DND-41 (cell line): ENCODE results near the gene NTN4.
"Not testable (repeated sequence)": the region's sequence is repeated elsewhere in the genome, so short reads cannot be mapped to it uniquely, and the experiment has no call there.

ENCODE experiments used
- ATAC-seq: fragments of 200-7000 bp; cut with Tn5 transposase; 3 replicates; pipeline ENCODE4 v1.9.1; 2021; ENCODE audit warnings: low read depth; ENCODE audit not compliant: insufficient read depth
- DNase-seq: peaks from one replicate; pipeline ENCODE4 v3.0.0-alpha.2; 2020
- H2AFZ ChIP-seq: 2 replicates; pipeline ENCODE4 v1.6.0; 2012; ENCODE audit warnings: low read depth, low read length
- H3K27ac ChIP-seq: 2 replicates; pipeline ENCODE4 v1.5.1; 2012; ENCODE audit warnings: low read length, inconsistent platforms
- H3K27me3 ChIP-seq: fragments of 200-600 bp; sonication (generic); 2 replicates; pipeline ENCODE4 v1.6.0; 2012; ENCODE audit warnings: low read length, mild to moderate bottlenecking, inconsistent platforms; ENCODE audit not compliant: insufficient read depth, poor library complexity
- H3K36me3 ChIP-seq: 2 replicates; pipeline ENCODE4 v1.5.1; 2012; ENCODE audit warnings: low read length, inconsistent platforms; ENCODE audit not compliant: insufficient read depth
- H3K4me1 ChIP-seq: 2 replicates; pipeline ENCODE4 v1.5.1; 2012; ENCODE audit warnings: mild to moderate bottlenecking, low read length; ENCODE audit not compliant: insufficient read depth
- H3K4me2 ChIP-seq: 2 replicates; pipeline ENCODE4 v1.6.0; 2012; ENCODE audit warnings: mild to moderate bottlenecking, moderate library complexity, low read length, inconsistent platforms; ENCODE audit not compliant: insufficient read depth
- H3K4me3 ChIP-seq, 2 experiments: fragments of 200-600 bp in 1 of 2; shearing (Covaris generic) in 1 of 2; 2 replicates each; pipeline ENCODE4 v1.5.1; 2012 to 2016; ENCODE audit warnings: inconsistent platforms in 2 of 2, low read length in 2 of 2, mild to moderate bottlenecking in 2 of 2, low read depth in 1 of 2, moderate library complexity in 1 of 2
- H3K79me2 ChIP-seq: 2 replicates; pipeline ENCODE4 v1.6.0; 2012; ENCODE audit warnings: low read length, inconsistent platforms; ENCODE audit not compliant: insufficient read depth
- H3K9ac ChIP-seq: 2 replicates; pipeline ENCODE4 v1.6.0; 2012; ENCODE audit warnings: low read depth, mild to moderate bottlenecking, inconsistent platforms, low read length, moderate library complexity
- H3K9me3 ChIP-seq: 2 replicates; pipeline ENCODE4 v1.5.1; 2012; ENCODE audit warnings: low read length, moderate library complexity, mild to moderate bottlenecking, inconsistent platforms; ENCODE audit not compliant: insufficient read depth, severe bottlenecking
- H4K20me1 ChIP-seq: 2 replicates; pipeline ENCODE4 v1.6.0; 2012; ENCODE audit warnings: low read length; ENCODE audit not compliant: insufficient read depth
- EZH2 ChIP-seq: IDR thresholded peaks from 3 replicates; pipeline ENCODE4 v1.6.1; 2012; ENCODE audit warnings: borderline replicate concordance, low read depth, mild to moderate bottlenecking, moderate library complexity, low read length, inconsistent platforms; ENCODE audit not compliant: severe bottlenecking
- TF ChIP-seq, protein P1 (sequence below): IDR thresholded peaks from 2 replicates; pipeline ENCODE4 v1.5.1; 2012; ENCODE audit warnings: borderline replicate concordance, low read length, moderate library complexity, mild to moderate bottlenecking; ENCODE audit not compliant: poor library complexity, severe bottlenecking; ENCODE audit errors: extremely low read depth

The NTN4 gene

GRCh38 chr12:95621725-95622124, 168.8 kb downstream of the NTN4 start:
- H3K36me3 ChIP-seq, result no peaks in the 10 kb centered on the region
- H3K4me2 ChIP-seq, result no peak overlapping the region
- no peaks in the 10 kb centered on the region for H4K20me1 ChIP-seq
- H3K9me3 ChIP-seq, result no peaks in the 10 kb centered on the region
- DNase-seq (no peak), ATAC-seq (no peak)
- no peak overlapping the region for H3K9ac ChIP-seq
- H3K4me1 ChIP-seq, result no peaks in the 10 kb centered on the region
- H3K4me3 ChIP-seq, result no peak overlapping the region
- H3K27me3 ChIP-seq, result no peaks in the 10 kb centered on the region
- H2AFZ ChIP-seq, result no peak overlapping the region
- H3K27ac ChIP-seq, result no peak overlapping the region
- no peak for TF ChIP-seq EZH2
- TF ChIP-seq, protein P1, sequence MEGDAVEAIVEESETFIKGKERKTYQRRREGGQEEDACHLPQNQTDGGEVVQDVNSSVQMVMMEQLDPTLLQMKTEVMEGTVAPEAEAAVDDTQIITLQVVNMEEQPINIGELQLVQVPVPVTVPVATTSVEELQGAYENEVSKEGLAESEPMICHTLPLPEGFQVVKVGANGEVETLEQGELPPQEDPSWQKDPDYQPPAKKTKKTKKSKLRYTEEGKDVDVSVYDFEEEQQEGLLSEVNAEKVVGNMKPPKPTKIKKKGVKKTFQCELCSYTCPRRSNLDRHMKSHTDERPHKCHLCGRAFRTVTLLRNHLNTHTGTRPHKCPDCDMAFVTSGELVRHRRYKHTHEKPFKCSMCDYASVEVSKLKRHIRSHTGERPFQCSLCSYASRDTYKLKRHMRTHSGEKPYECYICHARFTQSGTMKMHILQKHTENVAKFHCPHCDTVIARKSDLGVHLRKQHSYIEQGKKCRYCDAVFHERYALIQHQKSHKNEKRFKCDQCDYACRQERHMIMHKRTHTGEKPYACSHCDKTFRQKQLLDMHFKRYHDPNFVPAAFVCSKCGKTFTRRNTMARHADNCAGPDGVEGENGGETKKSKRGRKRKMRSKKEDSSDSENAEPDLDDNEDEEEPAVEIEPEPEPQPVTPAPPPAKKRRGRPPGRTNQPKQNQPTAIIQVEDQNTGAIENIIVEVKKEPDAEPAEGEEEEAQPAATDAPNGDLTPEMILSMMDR, result no peak
- no peaks in the 10 kb centered on the region for H3K79me2 ChIP-seq

GRCh38 chr12:95620171-95620570, 170.4 kb downstream of the NTN4 start:
- H4K20me1 ChIP-seq, result no peaks in the 10 kb centered on the region
- no peaks in the 10 kb centered on the region for H3K79me2 ChIP-seq
- TF ChIP-seq EZH2, result no peak
- TF ChIP-seq, protein P1, result no peak

DNA sequence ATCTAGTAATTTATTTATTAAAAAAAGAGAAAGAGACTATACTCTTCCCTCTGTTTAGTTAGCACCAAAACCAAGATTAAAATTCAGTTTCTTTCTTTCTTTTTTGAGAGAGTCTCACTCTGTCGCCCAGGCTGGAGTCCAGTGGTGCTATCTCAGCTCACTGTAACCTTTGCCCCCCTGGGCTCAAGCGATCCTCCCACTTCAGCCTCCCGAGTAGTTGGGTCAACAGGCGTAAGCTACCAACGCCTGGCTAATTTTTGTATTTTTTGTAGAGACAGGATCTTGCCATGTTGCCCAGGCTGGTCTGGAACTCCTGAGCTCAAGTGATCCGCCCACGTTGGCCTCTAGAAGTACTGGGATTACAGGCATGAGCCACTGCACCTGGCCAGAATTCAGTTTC, 174.1 kb downstream of the NTN4 start:
- H3K9ac ChIP-seq, H3K4me3 ChIP-seq, H3K27ac ChIP-seq, ATAC-seq, DNase-seq, H3K9me3 ChIP-seq, H3K27me3 ChIP-seq, H3K4me1 ChIP-seq, H3K79me2 ChIP-seq, H3K36me3 ChIP-seq, H3K4me2 ChIP-seq, H4K20me1 ChIP-seq, H2AFZ ChIP-seq: not testable (repeated sequence)

More at GRCh38 chr12:95620171-95620570, 170.4 kb downstream of the NTN4 start:
- Histone ChIP-seq H3K36me3 (no peaks in the 10 kb centered on the region), H3K4me2 (no peak overlapping the region), H3K9ac (no peak overlapping the region), H3K27ac (no peak overlapping the region), H3K4me3 (no peak overlapping the region), H3K27me3 (no peaks in the 10 kb centered on the region), H3K9me3 (no peaks in the 10 kb centered on the region), H3K4me1 (no peaks in the 10 kb centered on the region), H2AFZ (no peak overlapping the region)
- ATAC-seq, result no peak
- no peak for DNase-seq

GRCh38 chr12:95615749-95616148, 174.8 kb downstream of the NTN4 start:
- no peak for TF ChIP-seq EZH2
- TF ChIP-seq, protein P1, result no peak
- no peak overlapping the region for H3K4me3 ChIP-seq
- DNase-seq (no peak), ATAC-seq (no peak)
- H3K4me2 ChIP-seq, result no peak overlapping the region
- no peak overlapping the region for H2AFZ ChIP-seq
- H3K4me1 ChIP-seq, result no peaks in the 10 kb centered on the region
- no peaks in the 10 kb centered on the region for H3K79me2 ChIP-seq
- no peaks in the 10 kb centered on the region for H3K9me3 ChIP-seq
- no peaks in the 10 kb centered on the region for H3K36me3 ChIP-seq
- no peaks in the 10 kb centered on the region for H3K27me3 ChIP-seq
- H3K27ac ChIP-seq, result no peak overlapping the region
- no peaks in the 10 kb centered on the region for H4K20me1 ChIP-seq
- no peak overlapping the region for H3K9ac ChIP-seq
